OCI-LY3 (cell line): Measurements from ENCODE around the gene CCL11.

ENCODE experiments used
- CTCF ChIP-seq: fragments of 200-600, 300-600 bp; sonication (generic); IDR thresholded peaks from 2 replicates; pipeline ENCODE4 v1.5.1; 2014; ENCODE audit warnings: antibody characterized with exemption, low read length, low read depth
- EZH2phosphoT487 ChIP-seq: fragments of 200-600 bp; shearing (Covaris generic); IDR thresholded peaks from 2 replicates; pipeline ENCODE4 v1.6.1; 2018; ENCODE audit warnings: antibody characterized with exemption, mixed run types, low read depth

- no peak for TF ChIP-seq CTCF
- TF ChIP-seq EZH2phosphoT487 = no peak
These were observed 13.5 kb downstream of the CCL11 start for GRCh38 chr17:34299027-34299426.
